ENCODE measurements around the gene ZNF175.

The ZNF175 gene

DNA sequence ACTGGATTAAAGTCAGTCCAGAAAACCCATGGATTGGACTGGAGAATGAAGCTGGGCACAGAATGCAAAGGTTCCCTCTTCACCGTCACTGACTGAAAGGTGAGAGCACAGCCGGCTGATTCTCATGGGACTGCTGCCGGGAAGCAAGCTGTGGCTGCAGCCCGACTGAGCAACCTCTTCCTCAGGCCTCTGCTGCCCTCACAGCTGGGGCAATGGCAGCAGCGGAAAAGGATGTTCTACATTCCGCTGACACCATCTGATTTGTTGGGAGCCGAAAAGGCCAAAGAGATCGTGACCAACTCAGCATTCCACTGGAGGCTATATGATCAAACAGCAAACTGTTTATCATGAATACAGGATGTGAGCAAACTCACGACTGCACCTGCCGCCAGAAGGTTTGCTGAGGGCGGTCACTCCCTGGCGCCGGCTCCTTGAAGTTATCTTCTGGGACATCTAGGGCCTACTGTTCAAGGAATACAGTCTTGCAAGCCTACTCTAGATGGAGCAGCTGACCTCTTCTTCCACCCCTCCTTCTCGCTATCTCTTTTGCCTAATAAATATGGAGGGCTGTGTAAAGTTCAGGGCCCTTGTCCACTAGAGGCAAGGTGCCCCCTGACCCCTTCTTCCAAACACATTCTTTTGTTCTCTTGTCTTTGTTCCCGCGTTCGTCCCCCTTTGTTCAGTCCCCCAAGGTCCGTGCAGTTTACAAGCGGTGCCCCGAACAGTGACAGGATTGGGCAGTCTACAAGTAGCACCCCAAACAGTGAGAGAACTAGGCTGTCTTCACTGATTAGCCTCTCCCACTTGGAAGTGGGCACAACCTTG is 20.0 kb upstream of the ZNF175 start:
- DNase-seq, result no peak

- no peak for DNase-seq
These were observed 19.2 kb upstream of the ZNF175 start for GRCh38 chr19:51551673-51552432.

GRCh38 chr19:51552608-51552995 is 18.5 kb upstream of the ZNF175 start:
- DNase-seq, result no peak

DNA sequence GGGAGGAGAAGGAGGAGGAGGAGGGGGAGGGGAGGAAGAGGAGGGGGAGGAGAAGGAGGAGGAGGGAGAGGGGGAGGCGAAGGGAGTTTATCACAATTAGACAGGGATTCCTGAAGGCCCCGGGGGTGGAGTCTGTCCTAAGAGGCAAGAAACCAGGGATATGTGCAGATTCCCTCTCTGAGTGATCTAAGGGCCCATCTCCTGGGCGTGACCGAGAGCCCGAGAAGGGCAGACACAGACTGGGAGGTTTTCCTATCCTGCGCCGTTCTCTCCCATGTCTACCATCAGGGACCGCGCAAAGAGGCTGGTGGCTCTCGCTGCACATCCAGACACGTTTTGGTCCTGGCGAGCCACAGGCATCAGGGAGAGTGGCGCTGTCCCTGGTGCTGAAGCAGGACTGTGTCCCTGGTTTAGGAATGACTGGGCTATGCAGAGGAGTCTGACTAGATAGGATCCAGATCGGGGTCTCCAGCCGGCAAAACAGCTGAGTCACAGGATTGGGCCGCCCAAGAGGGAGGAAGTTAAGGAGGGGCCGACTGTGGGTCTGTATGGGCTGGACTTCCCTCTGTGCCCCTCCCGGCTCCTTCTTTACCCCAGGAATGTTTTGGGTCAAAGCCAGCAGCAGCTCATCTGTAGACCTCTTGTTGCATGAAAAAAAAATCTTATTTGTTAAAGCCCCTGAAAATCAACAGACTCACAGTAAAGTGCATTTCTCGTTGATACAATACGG is 17.9 kb upstream of the ZNF175 start:
- no peak for DNase-seq

DNA sequence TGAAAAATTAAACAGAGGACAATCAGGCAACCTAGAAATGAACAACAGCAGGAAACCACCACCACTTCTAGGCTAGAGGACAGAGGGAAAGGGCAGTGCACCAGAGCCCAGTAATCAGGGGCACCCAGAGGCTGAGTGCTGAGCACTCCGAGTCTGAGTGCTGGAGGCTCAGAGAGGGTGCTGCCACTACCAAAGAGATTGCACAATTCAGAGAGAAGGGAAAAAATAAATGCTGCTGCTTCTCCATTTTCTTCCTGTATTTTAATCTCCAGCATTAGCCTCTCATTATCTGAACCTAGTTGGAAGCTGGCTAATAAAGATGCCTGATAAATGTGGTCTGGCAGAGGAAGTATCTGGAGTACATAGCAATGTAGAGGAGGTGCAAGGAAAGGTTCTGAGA is 11.8 kb upstream of the ZNF175 start:
- DNase-seq, result no peak

DNA sequence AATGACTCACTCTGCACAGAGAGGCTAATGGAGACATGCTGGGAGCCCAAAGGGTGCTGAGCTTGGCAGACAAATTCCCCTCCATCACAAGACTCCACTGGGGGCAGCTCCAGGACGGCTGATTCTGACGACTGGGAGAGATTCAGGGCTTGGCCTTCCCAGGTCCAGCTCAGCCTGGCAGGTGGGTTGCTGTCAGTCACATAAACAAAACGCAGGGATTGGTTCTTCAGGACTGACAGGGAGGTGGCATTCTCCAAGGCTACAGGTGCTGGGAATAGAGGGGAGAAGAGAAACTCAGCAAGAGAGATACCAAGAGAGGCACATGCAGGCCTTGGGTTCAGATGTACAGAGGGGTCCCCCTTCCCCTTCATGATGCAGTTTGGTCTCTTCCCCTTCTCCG is 10.7 kb upstream of the ZNF175 start:
- no peak for DNase-seq

DNA sequence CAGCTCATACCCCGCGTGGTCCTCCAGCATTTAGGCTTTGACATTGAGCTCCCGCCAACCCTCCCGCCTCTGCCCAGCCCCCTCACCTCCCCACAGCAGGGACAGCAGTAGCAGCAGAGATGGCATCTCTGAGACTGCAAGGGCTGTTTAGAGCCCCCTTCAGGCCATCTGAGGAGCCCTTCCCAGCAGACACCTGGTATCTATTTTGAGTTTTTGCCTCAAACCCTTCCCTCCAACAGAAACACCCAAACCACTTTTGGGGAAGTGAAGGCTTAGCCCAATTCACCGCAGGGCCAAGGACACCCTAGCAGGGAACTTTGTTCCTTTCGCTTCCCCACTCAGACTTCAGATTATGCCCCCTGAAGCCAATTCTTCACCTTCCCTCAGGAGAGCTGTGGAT is 6.3 kb upstream of the ZNF175 start:
- DNase-seq, result no peak

DNA sequence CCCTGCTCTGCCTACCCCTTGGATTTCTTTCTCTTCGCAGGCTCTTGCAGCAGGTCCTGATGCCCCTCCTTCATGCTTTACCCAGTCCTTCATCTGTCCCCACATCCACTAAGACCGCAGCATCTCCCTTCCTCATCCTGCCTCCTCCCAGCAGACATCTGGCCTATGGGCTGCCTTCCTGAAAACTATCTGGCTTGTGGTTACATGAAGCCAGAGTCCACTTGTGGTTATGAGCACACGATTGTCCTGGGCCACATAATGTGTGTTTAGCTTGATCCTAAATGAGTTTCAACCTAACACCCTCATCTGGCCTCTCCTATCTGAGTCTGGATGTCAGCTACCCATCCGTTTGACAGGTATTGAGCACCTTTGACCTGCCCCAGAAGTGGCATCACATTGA is 5.5 kb upstream of the ZNF175 start:
- DNase-seq, result no peak

GRCh38 chr19:51566489-51567100 is 4.5 kb upstream of the ZNF175 start:
- DNase-seq, result no peak

- DNase-seq, result no peak
These were observed 3.5 kb upstream of the ZNF175 start for GRCh38 chr19:51567583-51567982.

DNA sequence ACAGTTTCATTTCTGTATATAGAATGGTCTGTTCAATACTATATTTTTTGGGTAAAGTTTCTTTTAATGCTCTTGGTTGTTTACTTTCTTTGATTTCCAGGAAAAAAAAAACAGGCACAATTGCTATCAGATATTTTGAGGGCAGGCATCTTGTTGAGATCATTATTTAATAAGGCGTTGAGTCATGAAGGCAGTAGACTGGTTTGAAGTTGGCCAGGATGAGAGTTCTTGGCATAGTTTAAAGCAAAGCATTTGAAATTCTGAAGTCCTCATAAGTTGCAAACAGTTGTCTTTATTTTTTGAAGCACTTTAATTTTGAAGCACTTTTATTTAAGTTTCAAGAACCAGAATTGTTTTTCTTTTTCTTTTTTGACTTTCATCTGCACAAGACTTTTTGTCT is 2.6 kb upstream of the ZNF175 start:
- DNase-seq, result no peak

- no peak for DNase-seq
These were observed 516 bp downstream of the ZNF175 start for GRCh38 chr19:51571599-51571998.

DNA sequence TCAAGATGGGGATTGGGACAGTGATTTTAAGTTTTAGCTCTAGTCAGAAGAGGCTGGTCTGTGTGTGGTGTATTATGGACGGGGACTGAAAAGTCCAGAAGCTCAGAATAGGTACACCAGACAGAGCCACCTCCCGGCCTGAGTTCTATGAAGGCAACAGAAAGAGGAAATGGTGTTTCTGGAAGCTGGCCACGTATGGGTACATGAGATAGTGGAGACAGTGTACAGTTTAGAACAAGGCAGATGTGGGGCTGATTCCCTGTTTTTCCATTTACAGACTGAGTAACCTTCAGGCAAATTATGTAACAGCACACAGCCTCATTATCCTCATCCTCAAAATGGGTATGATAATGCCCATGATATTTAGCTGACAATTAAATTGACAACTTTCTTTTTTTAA is 1.3 kb downstream of the ZNF175 start:
- no peak for DNase-seq

DNA sequence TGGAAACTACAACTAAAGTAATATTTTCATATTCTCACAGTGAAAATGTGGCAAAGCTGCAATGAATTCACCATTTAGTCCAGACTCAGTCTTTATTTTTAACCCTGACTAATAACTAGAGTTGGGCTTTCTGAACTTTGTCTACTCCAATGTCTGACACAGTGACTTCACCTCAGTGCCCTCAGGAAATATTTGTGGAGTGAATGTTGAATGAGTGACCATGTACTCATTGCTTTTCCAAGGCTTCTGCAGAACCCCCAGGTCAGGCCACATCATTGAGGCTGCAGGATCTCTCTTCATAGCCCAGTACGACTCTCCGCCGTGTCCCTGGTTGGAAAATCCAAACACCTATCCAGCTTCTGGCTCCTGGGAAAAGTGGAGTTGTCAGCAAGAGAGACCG is 1.8 kb downstream of the ZNF175 start:
- DNase-seq, result no peak

GRCh38 chr19:51573331-51573730 is 2.2 kb downstream of the ZNF175 start:
- DNase-seq, result no peak

- DNase-seq, result no peak
These were observed 5.8 kb downstream of the ZNF175 start for GRCh38 chr19:51576850-51577249.

- DNase-seq, result no peak
These were observed 15.1 kb downstream of the ZNF175 start for GRCh38 chr19:51586103-51586728.

- DNase-seq, result no peak
These were observed 15.7 kb downstream of the ZNF175 start for GRCh38 chr19:51586799-51587198.

GRCh38 chr19:51587264-51588191 is 16.4 kb downstream of the ZNF175 start:
- no peak for DNase-seq

DNA sequence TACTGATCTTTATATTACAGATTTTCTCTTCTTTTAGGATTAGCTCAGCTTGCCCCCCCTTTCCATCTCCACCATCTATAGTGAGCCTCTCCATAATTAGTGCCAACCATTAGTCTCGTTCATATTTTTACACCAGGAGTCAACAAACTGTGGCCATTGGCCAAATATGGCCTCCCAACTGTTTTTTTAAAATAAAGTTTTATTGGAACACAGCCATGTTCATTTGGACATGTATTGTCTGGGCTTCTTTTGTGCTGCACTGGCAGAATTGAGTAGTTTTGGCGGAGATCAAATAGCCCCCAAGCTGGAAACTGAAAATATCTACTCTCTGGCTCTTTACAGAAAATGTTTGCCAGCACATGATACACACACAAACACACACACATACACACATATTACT is 18.4 kb downstream of the ZNF175 start:
- DNase-seq, result no peak

DNA sequence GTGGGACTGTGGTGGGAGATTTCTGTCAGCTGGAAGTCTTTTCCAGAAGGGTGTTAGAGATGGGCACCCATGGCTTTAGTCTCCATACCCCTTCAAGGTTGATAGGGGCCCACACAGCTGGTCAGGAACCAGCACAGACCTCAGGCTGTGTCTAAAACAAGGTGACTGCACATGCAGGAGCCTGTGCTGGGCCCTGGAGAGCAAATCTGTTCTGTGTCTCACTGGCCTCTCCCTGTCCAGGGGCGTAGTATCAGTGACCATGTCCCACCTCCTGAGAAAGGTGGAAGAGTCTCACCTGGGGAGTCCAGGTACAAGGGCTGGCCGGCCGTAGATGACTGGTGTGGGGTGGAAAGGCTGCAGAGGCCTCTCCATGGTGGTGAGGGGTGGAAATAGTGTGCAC is 19.4 kb downstream of the ZNF175 start:
- DNase-seq, result no peak

DNA sequence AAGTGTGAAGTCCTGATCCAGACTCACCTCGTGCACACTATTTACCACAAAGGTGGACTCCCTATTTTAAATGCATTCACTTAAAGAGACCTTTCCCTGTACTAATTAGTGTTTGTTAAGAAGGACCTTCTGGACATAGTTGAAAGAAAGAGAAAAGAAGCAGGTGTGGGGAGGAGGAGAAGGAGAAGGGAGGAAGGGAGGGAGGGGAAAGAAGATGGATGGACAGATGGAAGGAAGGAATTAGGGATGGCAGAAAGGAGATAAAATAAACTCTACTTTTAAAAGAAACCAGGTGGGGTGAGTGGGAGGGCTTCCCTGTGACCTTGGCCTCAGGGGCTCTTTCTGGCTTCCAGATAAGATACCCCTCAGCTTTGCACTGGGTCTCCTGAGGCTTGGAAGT is 21.4 kb downstream of the ZNF175 start:
- DNase-seq, result no peak
